Neural progenitor cell (in vitro differentiated cells): Measurements from ENCODE around the gene SLC25A1. TPM values are rescaled to one million over a fixed set of nuclear protein-coding genes. Genes with fewer than 3 reads are reported as not detected.

Experiments
- DNase-seq: peaks from one replicate; pipeline ENCODE4 v3.0.0-alpha.2; 2016; ENCODE audit warnings: low spot score
- H2AFZ ChIP-seq: fragments of 200-600 bp; sonication (generic); replicated peaks from 2 replicates; pipeline ENCODE4 v1.6.1; 2016; ENCODE audit warnings: antibody characterized with exemption
- H3F3A ChIP-seq: fragments of 200-600 bp; sonication (generic); 2 replicates; pipeline ENCODE4 v1.6.1; 2016; ENCODE audit warnings: antibody characterized with exemption, low read depth
- H3K27ac ChIP-seq: fragments of 200-600 bp; sonication (generic); 2 replicates; pipeline ENCODE4 v1.5.1; 2016; ENCODE audit warnings: mild to moderate bottlenecking
- H3K27me3 ChIP-seq: fragments of 200-600 bp; sonication (generic); 2 replicates; pipeline ENCODE4 v1.6.1; 2016; ENCODE audit warnings: mild to moderate bottlenecking, moderate library complexity
- H3K36me3 ChIP-seq: fragments of 200-600 bp; sonication (generic); 2 replicates; pipeline ENCODE4 v1.5.1; 2016
- H3K4me1 ChIP-seq: fragments of 200-600 bp; sonication (generic); 2 replicates; pipeline ENCODE4 v1.6.1; 2016; ENCODE audit warnings: mixed run types
- H3K4me2 ChIP-seq: fragments of 200-600 bp; sonication (generic); 2 replicates; pipeline ENCODE4 v1.6.1; 2016
- H3K4me3 ChIP-seq: fragments of 200-600 bp; sonication (generic); 2 replicates; pipeline ENCODE4 v1.5.1; 2016
- H3K79me2 ChIP-seq: fragments of 200-600 bp; sonication (generic); 2 replicates; pipeline ENCODE4 v1.6.1; 2016; ENCODE audit warnings: low read depth
- H3K9ac ChIP-seq: fragments of 200-600 bp; sonication (generic); 2 replicates; pipeline ENCODE4 v1.6.1; 2016
- H3K9me3 ChIP-seq: fragments of 200-600 bp; sonication (generic); 2 replicates; pipeline ENCODE4 v1.5.1; 2016; ENCODE audit warnings: low read depth
- H4K20me1 ChIP-seq: fragments of 200-600 bp; sonication (generic); 2 replicates; pipeline ENCODE4 v1.6.1; 2016; ENCODE audit warnings: low read depth
- H3K27ac Mint-ChIP-seq: 3 replicates; pipeline ENCODE4 v1.8.0; 2021; ENCODE audit warnings: mixed read lengths
- H3K27me3 Mint-ChIP-seq: 2 replicates; pipeline ENCODE4 v1.8.0; 2022; ENCODE audit warnings: low read depth, mild to moderate bottlenecking, inconsistent platforms, moderate library complexity, mixed read lengths; ENCODE audit not compliant: insufficient read depth
- H3K36me3 Mint-ChIP-seq: 3 replicates; pipeline ENCODE4 v1.8.0; 2021; ENCODE audit warnings: mixed read lengths
- H3K4me1 Mint-ChIP-seq: 3 replicates; pipeline ENCODE4 v1.8.0; 2021; ENCODE audit warnings: mixed read lengths
- H3K4me3 Mint-ChIP-seq: 3 replicates; pipeline ENCODE4 v1.8.0; 2021; ENCODE audit warnings: mild to moderate bottlenecking, moderate library complexity, mixed read lengths
- H3K9me3 Mint-ChIP-seq: 3 replicates; pipeline ENCODE4 v1.8.0; 2020; ENCODE audit warnings: mixed read lengths
- EZH2 ChIP-seq: fragments of 200-600 bp; sonication (generic); IDR thresholded peaks from 2 replicates; pipeline ENCODE4 v1.6.1; 2017; ENCODE audit warnings: antibody characterized with exemption, mild to moderate bottlenecking, moderate library complexity
- EZH2phosphoT487 ChIP-seq: fragments of 200-600 bp; sonication (generic); IDR thresholded peaks from 2 replicates; pipeline ENCODE4 v1.6.1; 2017; ENCODE audit warnings: antibody characterized with exemption
- total RNA-seq: library from RNA; depleted of rRNA; stranded (reverse); fragments of >200 nt; gene quantifications from 2 replicates; pipeline ENCODE4 v1.2.3, GENCODE V29; 2015; ENCODE audit warnings: low replicate concordance
- TF ChIP-seq, protein P1 (sequence below): fragments of 200-600 bp; sonication (generic); IDR thresholded peaks from 2 replicates; pipeline ENCODE4 v1.5.1; 2017; ENCODE audit warnings: antibody characterized with exemption, mild to moderate bottlenecking

SLC25A1 gene
- total RNA-seq, 1 donor from 2014 or later, result 28.6 TPM

- H3K4me3 ChIP-seq, result peak overlapping the region; percentile 100
- Mint-ChIP-seq H3K4me3 (peak overlapping the region; percentile 64), H3K4me1 (peaks cover 17% of the 10 kb centered on the region), H3K36me3 (no peaks in the 10 kb centered on the region), H3K27me3 (peaks cover 3% of the 10 kb centered on the region), H3K9me3 (no peaks in the 10 kb centered on the region), H3K27ac (no peak overlapping the region)
- peak overlapping the region; percentile 74 for H3K4me2 ChIP-seq
- H2AFZ ChIP-seq, result peak overlapping the region; percentile 78
- DNase-seq, result peak; percentile 83
- H3K9me3 ChIP-seq, result no peaks in the 10 kb centered on the region
- H3K27me3 ChIP-seq, result peaks cover 8% of the 10 kb centered on the region
- peaks cover 7% of the 10 kb centered on the region for H3K4me1 ChIP-seq
- H3K36me3 ChIP-seq, result no peaks in the 10 kb centered on the region
- peak overlapping the region; percentile 3 for H3K9ac ChIP-seq
- TF ChIP-seq EZH2, result no peak
- TF ChIP-seq, protein P1, sequence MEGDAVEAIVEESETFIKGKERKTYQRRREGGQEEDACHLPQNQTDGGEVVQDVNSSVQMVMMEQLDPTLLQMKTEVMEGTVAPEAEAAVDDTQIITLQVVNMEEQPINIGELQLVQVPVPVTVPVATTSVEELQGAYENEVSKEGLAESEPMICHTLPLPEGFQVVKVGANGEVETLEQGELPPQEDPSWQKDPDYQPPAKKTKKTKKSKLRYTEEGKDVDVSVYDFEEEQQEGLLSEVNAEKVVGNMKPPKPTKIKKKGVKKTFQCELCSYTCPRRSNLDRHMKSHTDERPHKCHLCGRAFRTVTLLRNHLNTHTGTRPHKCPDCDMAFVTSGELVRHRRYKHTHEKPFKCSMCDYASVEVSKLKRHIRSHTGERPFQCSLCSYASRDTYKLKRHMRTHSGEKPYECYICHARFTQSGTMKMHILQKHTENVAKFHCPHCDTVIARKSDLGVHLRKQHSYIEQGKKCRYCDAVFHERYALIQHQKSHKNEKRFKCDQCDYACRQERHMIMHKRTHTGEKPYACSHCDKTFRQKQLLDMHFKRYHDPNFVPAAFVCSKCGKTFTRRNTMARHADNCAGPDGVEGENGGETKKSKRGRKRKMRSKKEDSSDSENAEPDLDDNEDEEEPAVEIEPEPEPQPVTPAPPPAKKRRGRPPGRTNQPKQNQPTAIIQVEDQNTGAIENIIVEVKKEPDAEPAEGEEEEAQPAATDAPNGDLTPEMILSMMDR, result no peak
- TF ChIP-seq EZH2phosphoT487, result no peak
- H4K20me1 ChIP-seq, result peaks cover 50% of the 10 kb centered on the region
- H3K27ac ChIP-seq, result no peak overlapping the region
- H3K79me2 ChIP-seq, result peaks cover 18% of the 10 kb centered on the region
- H3F3A ChIP-seq, result peaks cover 23% of the 10 kb centered on the region
These were observed 375 bp downstream of the SLC25A1 start for GRCh38 chr22:19178065-19178656.

DNA sequence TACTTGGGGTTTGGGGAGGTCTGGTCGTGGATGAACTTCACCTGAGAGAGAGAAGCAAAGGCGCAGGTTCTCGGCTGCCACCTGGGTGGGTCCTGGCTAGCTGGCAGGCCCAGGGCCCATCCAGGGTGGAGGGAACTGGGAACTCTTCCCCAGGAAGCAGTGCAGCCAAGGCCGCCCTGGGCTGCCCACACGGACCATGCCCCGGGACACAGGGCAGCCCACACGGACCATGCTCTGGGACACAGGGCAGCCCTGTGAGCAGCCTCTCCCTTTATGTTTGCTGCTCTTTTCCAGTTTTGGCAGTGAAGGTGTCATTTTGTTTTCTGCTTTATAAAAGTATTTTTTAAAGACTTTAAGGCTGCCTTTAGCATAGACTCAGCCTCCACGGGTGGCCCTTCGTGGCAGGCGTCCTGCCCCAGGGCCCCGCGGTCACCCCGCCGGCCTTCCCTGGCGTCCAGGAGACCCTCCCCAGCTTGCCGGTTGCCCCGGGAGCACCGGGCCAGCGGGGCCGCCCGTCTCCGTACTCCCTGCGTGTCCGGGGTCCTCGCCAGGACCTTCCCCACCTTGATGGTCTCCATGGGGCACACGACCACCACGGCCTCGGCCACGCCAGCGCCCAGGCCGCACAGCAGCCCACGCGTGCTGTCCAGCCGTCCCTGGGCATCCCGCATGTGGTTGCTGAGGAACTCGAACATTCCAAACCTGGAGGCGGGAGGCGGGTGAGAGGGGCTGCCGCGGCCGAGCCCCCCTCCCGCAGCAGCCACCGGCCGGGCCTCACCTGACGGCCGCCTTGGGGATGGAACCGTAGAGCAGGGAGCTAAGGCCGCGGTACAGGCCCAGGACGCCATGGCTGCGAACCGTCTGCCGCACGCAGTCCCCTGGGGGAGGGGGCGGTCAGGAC lies 1.1 kb downstream of the SLC25A1 start:
- no peak for TF ChIP-seq EZH2phosphoT487
- TF ChIP-seq, protein P1, result no peak
- no peak for TF ChIP-seq EZH2
- Mint-ChIP-seq H3K27ac (no peak overlapping the region), H3K27me3 (peaks cover 3% of the 10 kb centered on the region), H3K4me1 (peaks cover 22% of the 10 kb centered on the region), H3K4me3 (peak overlapping the region; percentile 83), H3K36me3 (peaks cover 2% of the 10 kb centered on the region), H3K9me3 (no peaks in the 10 kb centered on the region)
- H3K4me1 ChIP-seq, result peaks cover 11% of the 10 kb centered on the region
- peak; percentile 52 for DNase-seq
- H3K4me2 ChIP-seq, result peak overlapping the region; percentile 74
- H3K27me3 ChIP-seq, result peaks cover 8% of the 10 kb centered on the region
- peaks cover 25% of the 10 kb centered on the region for H3K79me2 ChIP-seq
- H3K4me3 ChIP-seq, result peak overlapping the region; percentile 100
- H3K9ac ChIP-seq, result peak overlapping the region; percentile 3
- H3K27ac ChIP-seq, result no peak overlapping the region
- H2AFZ ChIP-seq, result no peak overlapping the region
- H3K9me3 ChIP-seq, result no peaks in the 10 kb centered on the region
- H3F3A ChIP-seq, result peaks cover 23% of the 10 kb centered on the region
- H4K20me1 ChIP-seq, result peaks cover 58% of the 10 kb centered on the region
- H3K36me3 ChIP-seq, result no peaks in the 10 kb centered on the region

GRCh38 chr22:19176732-19177131 lies 1.8 kb downstream of the SLC25A1 start:
- Histone ChIP-seq H3K4me3 (no peak overlapping the region), H3K4me2 (no peak overlapping the region), H3K9me3 (no peaks in the 10 kb centered on the region), H2AFZ (no peak overlapping the region), H3K79me2 (peaks cover 32% of the 10 kb centered on the region), H3K9ac (no peak overlapping the region), H3K4me1 (peaks cover 13% of the 10 kb centered on the region), H3K36me3 (no peaks in the 10 kb centered on the region), H3K27ac (no peak overlapping the region), H3K27me3 (peaks cover 8% of the 10 kb centered on the region), H4K20me1 (peaks cover 62% of the 10 kb centered on the region), H3F3A (peaks cover 23% of the 10 kb centered on the region)
- DNase-seq, result peak; percentile 6
- TF ChIP-seq EZH2phosphoT487 (no peak), EZH2 (no peak)
- TF ChIP-seq, protein P1, result no peak
- Mint-ChIP-seq H3K4me3 (peak overlapping the region; percentile 83), H3K27ac (no peak overlapping the region), H3K27me3 (peaks cover 3% of the 10 kb centered on the region), H3K36me3 (peaks cover 2% of the 10 kb centered on the region), H3K4me1 (peaks cover 26% of the 10 kb centered on the region), H3K9me3 (no peaks in the 10 kb centered on the region)
